ENCODE data around the gene AFF2.
A peak's percentile ranks its signal among the peaks of the same experiment; 100 is the strongest.

Gene AFF2

DNA sequence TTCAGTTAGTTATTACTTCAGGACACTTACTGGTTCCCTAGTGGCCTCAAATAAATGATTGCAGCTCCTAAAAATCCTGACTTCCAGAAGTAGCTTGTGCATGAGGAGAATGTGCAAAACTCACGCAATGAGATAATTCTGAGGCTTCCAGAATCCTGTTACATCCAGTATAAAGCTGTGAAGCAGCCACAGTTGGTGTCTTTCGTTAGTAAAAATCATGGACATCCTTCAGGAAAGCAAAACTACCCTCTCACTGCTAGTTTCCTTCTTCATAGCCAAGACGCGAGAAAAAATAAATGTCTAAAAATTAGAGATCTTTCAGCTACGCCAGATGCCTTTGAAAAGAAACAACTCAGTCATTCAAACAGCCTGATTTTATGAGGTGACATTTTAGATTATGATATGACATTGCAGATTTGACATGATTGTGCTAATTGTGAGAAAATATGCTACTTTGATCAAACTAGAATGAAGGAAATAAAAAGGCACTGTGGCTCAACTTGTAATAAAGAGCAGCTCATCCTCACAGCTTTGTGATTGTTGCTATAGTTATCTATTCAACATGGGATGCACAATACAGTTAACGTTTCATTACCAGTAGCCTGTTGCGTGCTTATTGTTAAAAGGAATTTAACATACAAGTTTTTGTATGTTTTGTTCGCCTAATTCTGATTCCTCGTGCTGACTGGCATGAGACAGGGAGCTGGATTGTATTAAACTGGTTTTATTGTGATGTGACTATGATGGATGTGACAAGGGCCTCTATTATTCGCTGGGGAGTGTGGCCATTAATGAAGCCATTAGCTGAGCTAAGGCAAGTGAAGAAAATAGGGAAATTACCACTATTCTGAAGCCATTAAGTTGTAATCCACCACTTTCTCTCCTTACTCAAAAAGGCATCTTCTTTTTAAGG, 40.5 kb downstream of the AFF2 start:
- no peak for TF ChIP-seq CTCF (IDR thresholded peaks at IDR 0.05; ENCODE audit: insufficient read depth, low read depth, low read length, missing control alignments)
- DNase-seq (ENCODE audit: low read depth): no peak
- no peak overlapping the region for H3K4me3 ChIP-seq (ENCODE audit: low read length)

- TF ChIP-seq CTCF (IDR thresholded peaks at IDR 0.05; ENCODE audit: insufficient read depth, low read depth, low read length, missing control alignments): no peak
- DNase-seq (ENCODE audit: low read depth): no peak
Observed at GRCh38 chrX:148541584-148541940, 41.1 kb downstream of the AFF2 start.

DNA sequence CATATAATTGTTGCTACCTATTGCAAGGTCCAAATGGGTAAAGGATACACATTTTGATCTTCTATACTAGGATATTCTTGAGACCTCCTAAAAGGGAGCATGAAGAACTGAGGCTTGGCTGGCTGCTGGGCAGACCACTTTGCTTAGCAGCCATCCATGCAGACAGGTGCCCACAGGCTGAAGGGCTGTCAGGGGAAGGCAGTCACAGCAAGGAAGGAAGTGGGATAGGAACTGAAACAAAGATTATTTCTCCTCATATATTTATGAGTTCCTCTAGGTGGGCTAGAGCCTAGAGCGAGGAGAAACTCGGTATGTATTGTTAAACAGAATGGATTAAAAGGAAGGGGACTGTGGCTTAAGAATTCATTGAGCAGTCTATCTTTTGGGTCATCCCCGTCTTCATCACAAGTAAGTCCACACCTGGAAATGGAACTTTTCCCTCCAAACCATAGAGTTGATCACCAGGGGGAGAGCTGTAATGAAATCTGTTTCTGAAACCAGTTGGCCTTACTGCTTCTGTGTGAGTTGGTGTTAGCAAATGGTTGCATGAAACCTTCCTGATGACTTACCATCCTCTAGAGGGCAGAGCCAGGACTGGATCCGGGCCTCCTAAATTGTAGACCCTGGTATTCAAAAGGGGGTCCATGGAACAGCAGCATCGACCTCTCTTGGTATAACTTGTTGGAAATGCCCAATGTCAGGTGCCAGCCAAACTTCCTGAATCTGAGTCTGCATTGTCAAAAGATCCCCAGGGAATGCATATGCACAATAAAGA, 42.3 kb downstream of the AFF2 start:
- H3K4me3 ChIP-seq (ENCODE audit: low read length): no peak overlapping the region
- TF ChIP-seq CTCF (IDR thresholded peaks at IDR 0.05; ENCODE audit: insufficient read depth, low read depth, low read length, missing control alignments): no peak
- DNase-seq (ENCODE audit: low read depth): no peak

More at GRCh38 chrX:148541584-148541940, 41.1 kb downstream of the AFF2 start:
- H3K4me3 ChIP-seq (ENCODE audit: low read length): no peak overlapping the region

DNA sequence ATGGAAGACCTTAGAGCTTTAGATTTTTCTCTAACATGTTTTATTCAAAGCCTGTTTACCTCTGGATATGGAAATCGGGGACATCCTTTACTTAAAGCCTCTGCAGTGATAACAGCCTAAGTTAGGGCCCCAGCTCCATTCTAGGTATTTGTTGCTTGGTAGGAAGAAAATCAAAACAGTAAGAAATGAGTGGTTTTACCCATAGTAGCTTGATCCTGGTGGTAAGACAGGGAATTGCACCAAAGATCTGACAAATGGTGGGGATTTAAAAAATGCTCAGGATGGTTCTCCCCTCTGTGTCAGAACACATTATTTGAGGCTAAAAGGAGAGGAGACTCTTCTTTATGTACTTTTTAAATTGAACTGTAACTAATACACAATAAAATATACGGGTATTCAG, 52.4 kb downstream of the AFF2 start:
- peak; percentile 1 for DNase-seq (ENCODE audit: low read depth)
- H3K4me3 ChIP-seq (ENCODE audit: low read length): no peak overlapping the region
- TF ChIP-seq CTCF (IDR thresholded peaks at IDR 0.05; ENCODE audit: insufficient read depth, low read depth, low read length, missing control alignments): peak; percentile 27

DNA sequence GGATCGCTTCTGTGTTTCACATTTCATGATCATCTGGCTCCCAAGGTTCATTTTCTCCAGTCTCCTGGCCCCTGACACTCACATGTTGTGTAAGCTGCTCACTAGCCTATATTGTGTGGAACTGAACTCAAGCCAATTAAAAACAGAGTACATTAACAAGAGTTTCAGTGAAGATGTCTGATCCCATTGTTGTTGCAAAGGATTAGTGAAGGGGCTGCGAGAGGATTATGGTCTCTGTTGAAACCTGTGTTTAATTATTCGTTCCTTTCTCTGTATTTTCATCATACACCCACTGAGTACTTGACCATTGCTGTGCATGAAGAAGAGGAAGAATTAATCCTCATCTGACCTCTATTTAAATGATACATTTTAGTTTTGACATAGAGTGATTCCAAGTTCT, 54.7 kb downstream of the AFF2 start:
- no peak overlapping the region for H3K4me3 ChIP-seq (ENCODE audit: low read length)
- DNase-seq (ENCODE audit: low read depth): no peak
- no peak for TF ChIP-seq CTCF (IDR thresholded peaks at IDR 0.05; ENCODE audit: insufficient read depth, low read depth, low read length, missing control alignments)

GRCh38 chrX:148555571-148556243, 55.3 kb downstream of the AFF2 start:
- no peak for DNase-seq (ENCODE audit: low read depth)
- H3K4me3 ChIP-seq (ENCODE audit: low read length): no peak overlapping the region
- TF ChIP-seq CTCF (IDR thresholded peaks at IDR 0.05; ENCODE audit: insufficient read depth, low read depth, low read length, missing control alignments): no peak
